K562 (cell line): ENCODE data around the gene ACTN2. TPM values are rescaled to one million over a fixed set of nuclear protein-coding genes. Genes with fewer than 3 reads are reported as not detected.

Experiments used
- ATF1 ChIP-seq, 2 experiments: fragments of 450-650 bp in 1 of 2; IDR thresholded peaks; 2 replicates each; pipeline ENCODE4 v1.6.1; 2016; ENCODE audit warnings: missing compliant biosample characterization in 1 of 2, missing genetic modification characterization in 1 of 2
- BRF1 ChIP-seq: IDR thresholded peaks from 3 replicates; pipeline ENCODE4 v1.6.1; 2011; ENCODE audit warnings: borderline replicate concordance, mild to moderate bottlenecking; ENCODE audit not compliant: insufficient read length; ENCODE audit errors: extremely low read depth
- ESRRB ChIP-seq: fragments of 250-450 bp; sonication (Bioruptor Pico); IDR thresholded peaks from 2 replicates; pipeline ENCODE4 v1.5.0; 2020; ENCODE audit warnings: mild to moderate bottlenecking, moderate library complexity, borderline replicate concordance
- HCFC1 ChIP-seq: IDR thresholded peaks from 2 replicates; pipeline ENCODE4 v1.6.1; 2012; ENCODE audit warnings: low read depth, low read length, improper control_type of control experiment
- HNRNPUL1 ChIP-seq: fragments of 200-400 bp; formaldehyde crosslinking; IDR thresholded peaks from 2 replicates; pipeline ENCODE4 v1.6.1; 2017; ENCODE audit warnings: low read length
- HSF4 ChIP-seq: fragments of 250-450 bp; sonication (Bioruptor Pico); IDR thresholded peaks from 2 replicates; pipeline ENCODE4 v2.1.2; 2022; ENCODE audit warnings: mild to moderate bottlenecking, moderate library complexity, borderline replicate concordance
- JUNB ChIP-seq: fragments of 450-650 bp; formaldehyde crosslinking; conservative IDR thresholded peaks from 2 replicates; pipeline ENCODE4 v1.4.0; 2020; ENCODE audit warnings: mild to moderate bottlenecking
- MAFG ChIP-seq: fragments of 450-650 bp; conservative IDR thresholded peaks from 2 replicates; pipeline ENCODE4 v1.6.1; 2016; ENCODE audit warnings: missing genetic modification characterization, missing compliant biosample characterization
- MYBL2 ChIP-seq, 2 experiments: fragments of 450-650 bp in 1 of 2; sonication (generic) in 1 of 2; formaldehyde crosslinking in 1 of 2; IDR thresholded peaks; 2 replicates each; pipeline versions ENCODE4 v1.6.1 to v1.8.1; 2017 to 2022; ENCODE audit warnings: borderline replicate concordance in 1 of 2, inconsistent platforms in 1 of 2, low read depth in 1 of 2, mild to moderate bottlenecking in 1 of 2, missing genetic modification reagents in 1 of 2, moderate library complexity in 1 of 2
- PTRF ChIP-seq: fragments of 450-650 bp; IDR thresholded peaks from 2 replicates; pipeline ENCODE4 v1.6.1; 2016; ENCODE audit warnings: mild to moderate bottlenecking, missing genetic modification characterization, missing compliant biosample characterization
- RAD21 ChIP-seq, 2 experiments: fragments of 250-450 bp in 1 of 2; fragments of 450-650 bp in 1 of 2; sonication (Bioruptor Pico) in 1 of 2; formaldehyde crosslinking in 1 of 2; IDR thresholded peaks in 1 of 2; conservative IDR thresholded peaks in 1 of 2; 2 replicates each; pipeline versions ENCODE4 v1.4.0 to v1.8.0; 2020 to 2022; ENCODE audit warnings: mild to moderate bottlenecking in 2 of 2, moderate library complexity in 1 of 2
- TBP ChIP-seq: optimal IDR thresholded peaks from 2 replicates; pipeline ENCODE3; 2011; ENCODE audit warnings: low read depth, low read length, improper control_type of control experiment
- ZFPM2 ChIP-seq: fragments of 250-450 bp; sonication (Bioruptor Pico); IDR thresholded peaks from 2 replicates; pipeline ENCODE4 v1.5.1; 2022; ENCODE audit warnings: mild to moderate bottlenecking
- ZNF445 ChIP-seq: fragments of 250-450 bp; sonication (Bioruptor Pico); IDR thresholded peaks from 2 replicates; pipeline ENCODE4 v1.4.0; 2020; ENCODE audit warnings: low read depth, mild to moderate bottlenecking, moderate library complexity
- ZNF583 ChIP-seq: fragments of 250-450 bp; sonication (Bioruptor Pico); IDR thresholded peaks from 2 replicates; pipeline ENCODE4 v1.4.0; 2020
- ZNF584 ChIP-seq: fragments of 200-800 bp; sonication (Bioruptor generic); IDR thresholded peaks from 2 replicates; pipeline ENCODE4 v1.6.1; 2016; ENCODE audit warnings: low read depth, mild to moderate bottlenecking, missing genetic modification characterization, missing compliant biosample characterization
- ZNF780A ChIP-seq: fragments of 250-450 bp; sonication (Bioruptor Pico); IDR thresholded peaks from 2 replicates; pipeline ENCODE4 v1.5.0; 2021; ENCODE audit warnings: mild to moderate bottlenecking
- polyA plus RNA-seq, 8 experiments: library from polyadenylated mRNA; depleted of rRNA in 4 of 8; stranded (reverse) in 5 of 8; unstranded in 3 of 8; fragments of >200 nt; fragmentation: Nextera tagmentation in 2 of 8; fragmentation: Illumina TruSeq in 1 of 8; extraction: Ambion mirVana in 2 of 8; extraction: Trizol in 1 of 8; gene quantifications; 2 replicates each; pipeline versions ENCODE4 v1.2.1 to v1.2.3, GENCODE V29; 2011 to 2014; ENCODE audit warnings: inconsistent platforms in 1 of 8, missing spikeins in 1 of 8
- total RNA-seq, 7 experiments: library from RNA; depleted of rRNA in 6 of 7; stranded (reverse); fragments of >200 nt in 6 of 7; fragmentation: Illumina TruSeq in 2 of 7; extraction: Trizol in 2 of 7; gene quantifications; 2 replicates each; pipeline versions ENCODE4 v1.2.1 to v1.2.3, GENCODE V29; 2011 to 2021; ENCODE audit warnings: low replicate concordance in 1 of 7
- TF ChIP-seq, protein P1 (sequence below): fragments of 450-650 bp; formaldehyde crosslinking; IDR thresholded peaks from 2 replicates; pipeline ENCODE4 v1.4.0; 2022; ENCODE audit warnings: mild to moderate bottlenecking, moderate library complexity
- TF ChIP-seq, protein P2 (sequence below): fragments of 250-450 bp; sonication (Bioruptor Pico); IDR thresholded peaks from 2 replicates; pipeline ENCODE4 v1.5.0; 2021; ENCODE audit warnings: mild to moderate bottlenecking, borderline replicate concordance
- TF ChIP-seq, protein P3 (sequence below): fragments of 250-450 bp; sonication (Bioruptor Pico); IDR thresholded peaks from 2 replicates; pipeline ENCODE4 v1.8.0; 2021; ENCODE audit warnings: moderate library complexity, mild to moderate bottlenecking, inconsistent platforms
- TF ChIP-seq, protein P4 (sequence below): fragments of 200-800 bp; sonication (Bioruptor generic); IDR thresholded peaks from 2 replicates; pipeline ENCODE4 v1.6.1; 2017; ENCODE audit warnings: missing genetic modification characterization, missing compliant biosample characterization

ACTN2 gene
- total and polyA plus RNA-seq, 9 of the 15 experiments (the other 6 are each of a cell fraction or from before 2014, with no cell fraction given), result 0.18 to 0.94 (median 0.42) TPM

DNA sequence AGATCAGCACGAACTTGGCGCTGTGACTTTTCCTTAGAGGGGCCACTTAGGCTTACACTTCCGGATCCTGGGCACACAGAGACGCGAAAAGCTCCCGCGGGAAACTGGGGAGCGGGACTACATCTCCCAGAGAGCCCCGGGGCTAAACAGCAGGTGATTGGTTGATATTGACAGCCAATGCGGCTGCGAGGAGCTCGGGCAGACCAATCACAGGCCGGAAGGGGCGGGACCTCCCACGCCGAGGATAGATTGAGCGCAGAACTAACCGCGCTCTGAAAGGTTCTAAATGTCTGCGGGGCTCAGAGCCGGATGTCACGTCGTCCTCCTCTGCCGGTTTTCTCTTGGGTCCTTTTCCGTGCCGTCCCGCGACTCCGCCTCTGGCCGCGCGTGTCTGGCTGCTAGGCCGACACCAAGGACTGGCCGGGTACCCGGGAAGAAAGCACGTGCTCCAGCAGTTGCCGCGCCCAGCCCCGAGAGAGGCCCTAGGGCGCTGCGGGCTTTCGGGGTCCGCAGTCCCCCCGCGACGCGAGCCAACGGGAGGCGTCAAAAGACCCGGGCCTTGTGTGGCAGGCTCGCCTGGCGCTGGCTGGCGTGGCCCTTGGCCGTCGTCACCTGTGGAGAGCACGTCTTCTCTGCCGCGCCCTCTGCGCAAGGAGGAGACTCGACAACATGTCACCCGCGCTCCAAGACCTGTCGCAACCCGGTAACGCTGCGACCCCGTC, 108.9 kb downstream of the ACTN2 start, which contains the start of gene MTR (continued):
- TF ChIP-seq ATF1 (CRISPR knock-in tag; IDR thresholded peaks at IDR 0.05) (peak; percentile 28), ATF1 (tag; IDR thresholded peaks at IDR 0.05) (peak; percentile 86), PTRF (tag) (no peak), MAFG (tag) (no peak), HCFC1 (peak; percentile 99), ZNF584 (CRISPR knock-in tag) (peak; percentile 73; the same call in 1 of the 2 replicates), HNRNPUL1 (no peak), TBP (peak; percentile 93), RAD21 (CRISPR knock-in tag; conservative IDR thresholded peaks at IDR 0.05 in 1 of 2, IDR thresholded peaks at IDR 0.05 in 1 of 2) (peak in 1 of 2 experiments; percentile 3; a peak in 1 of 4 replicates), ZNF445 (CRISPR knock-in tag) (no peak), JUNB (no peak), MYBL2 (IDR thresholded peaks at IDR 0.05; ENCODE audit: low read depth) (no peak), MYBL2 (CRISPR knock-in tag; IDR thresholded peaks at IDR 0.05; ENCODE audit: borderline replicate concordance) (no peak), ZNF583 (0 out of 2 replicates have a peak, but pooled peaks have one; percentile 9), HSF4 (CRISPR knock-in tag) (no peak), ESRRB (no peak), ZFPM2 (CRISPR knock-in tag) (peak; percentile 94), BRF1 (no peak), ZNF780A (CRISPR knock-in tag) (no peak)
- TF ChIP-seq, protein P1, sequence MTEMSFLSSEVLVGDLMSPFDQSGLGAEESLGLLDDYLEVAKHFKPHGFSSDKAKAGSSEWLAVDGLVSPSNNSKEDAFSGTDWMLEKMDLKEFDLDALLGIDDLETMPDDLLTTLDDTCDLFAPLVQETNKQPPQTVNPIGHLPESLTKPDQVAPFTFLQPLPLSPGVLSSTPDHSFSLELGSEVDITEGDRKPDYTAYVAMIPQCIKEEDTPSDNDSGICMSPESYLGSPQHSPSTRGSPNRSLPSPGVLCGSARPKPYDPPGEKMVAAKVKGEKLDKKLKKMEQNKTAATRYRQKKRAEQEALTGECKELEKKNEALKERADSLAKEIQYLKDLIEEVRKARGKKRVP (CRISPR knock-in tag), result 0 out of 2 replicates have a peak, but pooled peaks have one; percentile 17
- TF ChIP-seq, protein P2, sequence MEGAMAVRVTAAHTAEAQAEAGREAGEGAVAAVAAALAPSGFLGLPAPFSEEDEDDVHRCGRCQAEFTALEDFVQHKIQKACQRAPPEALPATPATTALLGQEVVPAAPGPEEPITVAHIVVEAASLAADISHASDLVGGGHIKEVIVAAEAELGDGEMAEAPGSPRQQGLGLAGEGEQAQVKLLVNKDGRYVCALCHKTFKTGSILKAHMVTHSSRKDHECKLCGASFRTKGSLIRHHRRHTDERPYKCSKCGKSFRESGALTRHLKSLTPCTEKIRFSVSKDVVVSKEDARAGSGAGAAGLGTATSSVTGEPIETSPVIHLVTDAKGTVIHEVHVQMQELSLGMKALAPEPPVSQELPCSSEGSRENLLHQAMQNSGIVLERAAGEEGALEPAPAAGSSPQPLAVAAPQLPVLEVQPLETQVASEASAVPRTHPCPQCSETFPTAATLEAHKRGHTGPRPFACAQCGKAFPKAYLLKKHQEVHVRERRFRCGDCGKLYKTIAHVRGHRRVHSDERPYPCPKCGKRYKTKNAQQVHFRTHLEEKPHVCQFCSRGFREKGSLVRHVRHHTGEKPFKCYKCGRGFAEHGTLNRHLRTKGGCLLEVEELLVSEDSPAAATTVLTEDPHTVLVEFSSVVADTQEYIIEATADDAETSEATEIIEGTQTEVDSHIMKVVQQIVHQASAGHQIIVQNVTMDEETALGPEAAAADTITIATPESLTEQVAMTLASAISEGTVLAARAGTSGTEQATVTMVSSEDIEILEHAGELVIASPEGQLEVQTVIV (CRISPR knock-in tag), result no peak
- TF ChIP-seq, protein P3, sequence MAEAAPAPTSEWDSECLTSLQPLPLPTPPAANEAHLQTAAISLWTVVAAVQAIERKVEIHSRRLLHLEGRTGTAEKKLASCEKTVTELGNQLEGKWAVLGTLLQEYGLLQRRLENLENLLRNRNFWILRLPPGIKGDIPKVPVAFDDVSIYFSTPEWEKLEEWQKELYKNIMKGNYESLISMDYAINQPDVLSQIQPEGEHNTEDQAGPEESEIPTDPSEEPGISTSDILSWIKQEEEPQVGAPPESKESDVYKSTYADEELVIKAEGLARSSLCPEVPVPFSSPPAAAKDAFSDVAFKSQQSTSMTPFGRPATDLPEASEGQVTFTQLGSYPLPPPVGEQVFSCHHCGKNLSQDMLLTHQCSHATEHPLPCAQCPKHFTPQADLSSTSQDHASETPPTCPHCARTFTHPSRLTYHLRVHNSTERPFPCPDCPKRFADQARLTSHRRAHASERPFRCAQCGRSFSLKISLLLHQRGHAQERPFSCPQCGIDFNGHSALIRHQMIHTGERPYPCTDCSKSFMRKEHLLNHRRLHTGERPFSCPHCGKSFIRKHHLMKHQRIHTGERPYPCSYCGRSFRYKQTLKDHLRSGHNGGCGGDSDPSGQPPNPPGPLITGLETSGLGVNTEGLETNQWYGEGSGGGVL (CRISPR knock-in tag), result no peak
- TF ChIP-seq, protein P4, sequence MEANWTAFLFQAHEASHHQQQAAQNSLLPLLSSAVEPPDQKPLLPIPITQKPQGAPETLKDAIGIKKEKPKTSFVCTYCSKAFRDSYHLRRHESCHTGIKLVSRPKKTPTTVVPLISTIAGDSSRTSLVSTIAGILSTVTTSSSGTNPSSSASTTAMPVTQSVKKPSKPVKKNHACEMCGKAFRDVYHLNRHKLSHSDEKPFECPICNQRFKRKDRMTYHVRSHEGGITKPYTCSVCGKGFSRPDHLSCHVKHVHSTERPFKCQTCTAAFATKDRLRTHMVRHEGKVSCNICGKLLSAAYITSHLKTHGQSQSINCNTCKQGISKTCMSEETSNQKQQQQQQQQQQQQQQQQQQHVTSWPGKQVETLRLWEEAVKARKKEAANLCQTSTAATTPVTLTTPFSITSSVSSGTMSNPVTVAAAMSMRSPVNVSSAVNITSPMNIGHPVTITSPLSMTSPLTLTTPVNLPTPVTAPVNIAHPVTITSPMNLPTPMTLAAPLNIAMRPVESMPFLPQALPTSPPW (CRISPR knock-in tag), result no peak
